Hippocampal formation (tissue), 2 donors: Measurements from ENCODE around the gene PITPNC1.
"Not testable (repeated sequence)": the region's sequence is repeated elsewhere in the genome, so short reads cannot be mapped to it uniquely, and the experiment has no call there.

Experiments used
- DNase-seq, 2 donors: peaks; one replicate each; lab custom pipeline; 2025; lab: John Stamatoyannopoulos, UW

Gene PITPNC1

GRCh38 chr17:67461228-67461780, 84.2 kb downstream of the PITPNC1 start:
- DNase-seq, result no peak

- no peak for DNase-seq
These were observed 84.8 kb downstream of the PITPNC1 start for GRCh38 chr17:67461876-67462275.

GRCh38 chr17:67466251-67466796, 89.2 kb downstream of the PITPNC1 start:
- DNase-seq, result no peak

- DNase-seq, result no peak
These were observed 90.7 kb downstream of the PITPNC1 start for GRCh38 chr17:67467500-67468455.

GRCh38 chr17:67469208-67469980, 92.3 kb downstream of the PITPNC1 start:
- DNase-seq, result no peak

GRCh38 chr17:67470163-67470562, 93.1 kb downstream of the PITPNC1 start:
- no peak for DNase-seq

GRCh38 chr17:67471118-67471517, 94.0 kb downstream of the PITPNC1 start:
- DNase-seq, result no peak

GRCh38 chr17:67472606-67473005, 95.5 kb downstream of the PITPNC1 start:
- DNase-seq, result not testable (repeated sequence)

GRCh38 chr17:67474081-67474661, 97.1 kb downstream of the PITPNC1 start:
- no peak for DNase-seq

- DNase-seq, result peak; percentile 73 to 88
These were observed 98.3 kb downstream of the PITPNC1 start for GRCh38 chr17:67475161-67475937.

- no peak for DNase-seq
These were observed 99.8 kb downstream of the PITPNC1 start for GRCh38 chr17:67476787-67477335.

GRCh38 chr17:67477687-67478086, 100.6 kb downstream of the PITPNC1 start:
- DNase-seq, result no peak

- peak; percentile 39 to 78 for DNase-seq
These were observed 101.4 kb downstream of the PITPNC1 start for GRCh38 chr17:67478401-67479041.

- DNase-seq, result no peak
These were observed 102.1 kb downstream of the PITPNC1 start for GRCh38 chr17:67479148-67479547.

- not testable (repeated sequence) for DNase-seq
These were observed 103.9 kb downstream of the PITPNC1 start for GRCh38 chr17:67480959-67481358.

GRCh38 chr17:67481808-67482207, 104.7 kb downstream of the PITPNC1 start:
- DNase-seq, result no peak

- no peak for DNase-seq
These were observed 105.7 kb downstream of the PITPNC1 start for GRCh38 chr17:67482764-67483163.

- no peak for DNase-seq
These were observed 107.2 kb downstream of the PITPNC1 start for GRCh38 chr17:67484261-67484660.

GRCh38 chr17:67485666-67486065, 108.6 kb downstream of the PITPNC1 start:
- DNase-seq, result no peak

GRCh38 chr17:67487506-67487905, 110.4 kb downstream of the PITPNC1 start:
- no peak for DNase-seq
